H1 (cell line): ENCODE data around the gene AGT. TPM values are rescaled to one million over a fixed set of nuclear protein-coding genes. Genes with fewer than 3 reads are reported as not detected.

Source experiments
- CTCF ChIA-PET: fragments of 300-600 bp; sonication (Branson Sonifier 250); formaldehyde crosslinking; loops from one replicate; lab custom pipeline; 2021; ENCODE audit not compliant: partially characterized antibody; lab: Charles Lee
- POLR2A ChIA-PET: fragments of 300-600 bp; sonication (Branson Sonifier 250); formaldehyde crosslinking; loops from one replicate; lab custom pipeline; 2021; ENCODE audit warnings: inconsistent platforms; ENCODE audit not compliant: partially characterized antibody; lab: Charles Lee
- DNase-seq, 2 experiments: peaks; one replicate each; pipeline versions ENCODE4 v3.0.0 to v3.0.0-alpha.2; 2010 to 2022; ENCODE audit warnings: low spot score in 2 of 2, low read depth in 1 of 2, mixed read lengths in 1 of 2
- FAIRE-seq: peaks from 2 replicates; lab custom pipeline; 2011; peaks lifted over from hg19 to GRCh38; lab: Jason Lieb, UNC
- H2AFZ ChIP-seq: 2 replicates; pipeline ENCODE4 v1.8.1; 2012; ENCODE audit warnings: low read length, inconsistent platforms
- H2AK5ac ChIP-seq: 2 replicates; pipeline ENCODE4 v1.6.1; 2013; ENCODE audit warnings: low read depth, low read length
- H2BK120ac ChIP-seq: replicated peaks from 2 replicates; pipeline ENCODE3; 2013; ENCODE audit warnings: low read depth, low read length, inconsistent platforms
- H2BK12ac ChIP-seq: 2 replicates; pipeline ENCODE4 v1.6.1; 2013; ENCODE audit warnings: low read depth, low read length
- H2BK15ac ChIP-seq: 2 replicates; pipeline ENCODE4 v1.6.1; 2013; ENCODE audit warnings: low read length
- H2BK20ac ChIP-seq: 2 replicates; pipeline ENCODE4 v1.6.1; 2013; ENCODE audit warnings: low read length
- H2BK5ac ChIP-seq: 2 replicates; pipeline ENCODE4 v1.6.1; 2013; ENCODE audit warnings: low read depth, low read length
- H3K14ac ChIP-seq: 2 replicates; pipeline ENCODE4 v1.6.1; 2013; ENCODE audit warnings: inconsistent platforms; ENCODE audit not compliant: insufficient read length
- H3K18ac ChIP-seq: 2 replicates; pipeline ENCODE4 v1.6.1; 2013; ENCODE audit warnings: low read length; ENCODE audit errors: extremely low read depth
- H3K23ac ChIP-seq: 2 replicates; pipeline ENCODE4 v1.6.1; 2013; ENCODE audit warnings: inconsistent platforms; ENCODE audit not compliant: insufficient read length
- H3K23me2 ChIP-seq: 2 replicates; pipeline ENCODE4 v1.6.1; 2013; ENCODE audit warnings: low read depth, low read length
- H3K27ac ChIP-seq: 2 replicates; pipeline ENCODE4 v1.6.1; 2011; ENCODE audit warnings: low read depth, low read length, inconsistent platforms
- H3K27me3 ChIP-seq, 4 experiments: replicated peaks in 1 of 4; 1 replicate in 1 of 4; 2 replicates in 3 of 4; pipeline versions ENCODE4 v1.6.1 to v1.8.1; 2011 to 2013; ENCODE audit warnings: low read length in 3 of 4, mild to moderate bottlenecking in 3 of 4, inconsistent platforms in 2 of 4, mixed read lengths in 2 of 4, moderate library complexity in 1 of 4; ENCODE audit not compliant: control insufficient read depth in 3 of 4, insufficient read depth in 3 of 4; ENCODE audit errors: extremely low read depth in 1 of 4
- H3K36me3 ChIP-seq, 4 experiments: 2 replicates each; pipeline versions ENCODE4 v1.6.1 to v1.8.1; 2011 to 2013; ENCODE audit warnings: mild to moderate bottlenecking in 4 of 4, low read length in 3 of 4, moderate library complexity in 2 of 4, control low read depth in 1 of 4, inconsistent platforms in 1 of 4; ENCODE audit not compliant: insufficient read depth in 4 of 4, control insufficient read depth in 2 of 4
- H3K4ac ChIP-seq: replicated peaks from 2 replicates; pipeline ENCODE3; 2013; ENCODE audit warnings: low read length, low read depth, mixed read lengths, inconsistent platforms; ENCODE audit not compliant: insufficient read length
- H3K4me1 ChIP-seq, 4 experiments: replicated peaks in 1 of 4; 1 replicate in 1 of 4; 2 replicates in 3 of 4; pipeline versions ENCODE4 v1.6.1 to v1.8.1; 2011 to 2013; ENCODE audit warnings: low read length in 3 of 4, inconsistent platforms in 2 of 4, mixed read lengths in 1 of 4; ENCODE audit not compliant: insufficient read depth in 4 of 4, control insufficient read depth in 3 of 4
- H3K4me2 ChIP-seq, 2 experiments: 2 replicates each; pipeline versions ENCODE4 v1.6.1 to v1.8.1; 2011 to 2013; ENCODE audit warnings: low read depth in 2 of 2, low read length in 2 of 2, control low read depth in 1 of 2, inconsistent platforms in 1 of 2, mild to moderate bottlenecking in 1 of 2; ENCODE audit not compliant: insufficient read depth in 1 of 2
- H3K4me3 ChIP-seq, 4 experiments: fragments of 200-600, 300-600 bp in 1 of 4; sonication (generic), shearing (Covaris generic), sonication (Bioruptor Twin) in 1 of 4; 2 replicates each; pipeline versions ENCODE4 v1.5.1 to v1.8.1; 2011 to 2016; ENCODE audit warnings: low read length in 4 of 4, low read depth in 3 of 4, control low read depth in 2 of 4, inconsistent platforms in 2 of 4, mild to moderate bottlenecking in 2 of 4, mixed read lengths in 1 of 4, moderate library complexity in 1 of 4; ENCODE audit not compliant: insufficient read depth in 2 of 4; ENCODE audit errors: extremely low read depth in 1 of 4
- H3K56ac ChIP-seq: replicated peaks from 2 replicates; pipeline ENCODE3; 2013; ENCODE audit warnings: low read depth, mild to moderate bottlenecking, mixed read lengths, low read length, inconsistent platforms; ENCODE audit not compliant: insufficient read length
- H3K79me1 ChIP-seq: 2 replicates; pipeline ENCODE4 v1.6.1; 2013; ENCODE audit warnings: low read depth, low read length, control low read depth
- H3K79me2 ChIP-seq, 2 experiments: 2 replicates each; pipeline versions ENCODE4 v1.6.1 to v1.8.1; 2012 to 2013; ENCODE audit warnings: low read length in 2 of 2, mild to moderate bottlenecking in 2 of 2, inconsistent platforms in 1 of 2; ENCODE audit not compliant: insufficient read depth in 2 of 2, control insufficient read depth in 1 of 2
- H3K9ac ChIP-seq, 4 experiments: replicated peaks in 1 of 4; 1 replicate in 1 of 4; 2 replicates in 3 of 4; pipeline versions ENCODE4 v1.6.1 to v1.8.1; 2011 to 2013; ENCODE audit warnings: low read depth in 3 of 4, low read length in 3 of 4, control low read depth in 2 of 4, mild to moderate bottlenecking in 2 of 4, moderate library complexity in 2 of 4, inconsistent platforms in 1 of 4; ENCODE audit errors: extremely low read depth in 1 of 4
- H3K9me3 ChIP-seq, 2 experiments: 2 replicates each; pipeline versions ENCODE4 v1.6.1 to v1.8.1; 2012 to 2013; ENCODE audit warnings: mild to moderate bottlenecking in 2 of 2, moderate library complexity in 2 of 2, control low read depth in 1 of 2, inconsistent platforms in 1 of 2, low read depth in 1 of 2, low read length in 1 of 2, mixed read lengths in 1 of 2; ENCODE audit not compliant: insufficient read depth in 2 of 2
- H4K20me1 ChIP-seq, 2 experiments: replicated peaks in 1 of 2; 2 replicates each; pipeline versions ENCODE3 to v1.8.1; 2011 to 2013; ENCODE audit warnings: inconsistent platforms in 2 of 2, low read length in 2 of 2, mild to moderate bottlenecking in 1 of 2; ENCODE audit not compliant: insufficient read depth in 2 of 2, control insufficient read depth in 1 of 2
- H4K5ac ChIP-seq: 2 replicates; pipeline ENCODE4 v1.6.1; 2013; ENCODE audit warnings: low read length, low read depth, mixed read lengths, inconsistent platforms; ENCODE audit not compliant: insufficient read length
- H4K8ac ChIP-seq: 2 replicates; pipeline ENCODE4 v1.8.0; 2013; ENCODE audit warnings: mild to moderate bottlenecking, moderate library complexity, low read length, inconsistent platforms; ENCODE audit not compliant: insufficient read depth; ENCODE audit errors: extremely low read depth
- H4K91ac ChIP-seq: replicated peaks from 2 replicates; pipeline ENCODE3; 2013; ENCODE audit warnings: low read length, mixed read lengths, inconsistent platforms; ENCODE audit not compliant: insufficient read length
- CEBPB ChIP-seq: IDR thresholded peaks from 2 replicates; pipeline ENCODE4 v1.6.1; 2012; ENCODE audit warnings: low read depth, low read length
- MAFK ChIP-seq: IDR thresholded peaks from 2 replicates; pipeline ENCODE4 v1.6.1; 2012; ENCODE audit warnings: low read depth, mild to moderate bottlenecking, improper control_type of control experiment, low read length
- RBBP5 ChIP-seq: IDR thresholded peaks from 2 replicates; pipeline ENCODE4 v1.7.1; 2012; ENCODE audit warnings: low read depth, mild to moderate bottlenecking, inconsistent platforms, low read length, moderate library complexity, borderline replicate concordance
- WGBS, 2 experiments: shearing (Covaris generic) in 1 of 2; methylation state at CpG; one replicate each; pipeline versions ENCODE4 v1.1.6 to v1.1.7; 2013 to 2015; ENCODE audit warnings: low lambda C conversion rate in 2 of 2, mixed read lengths in 2 of 2, inconsistent platforms in 1 of 2, low coverage in 1 of 2, missing lambda C conversion rate in 1 of 2; ENCODE audit not compliant: insufficient replicate concordance in 2 of 2, insufficient coverage in 1 of 2, insufficient read length in 1 of 2; ENCODE audit errors: extremely low coverage in 1 of 2, missing lambda C conversion rate in 1 of 2; 5-methylcytosine and 5-hydroxymethylcytosine counted together
- polyA plus RNA-seq, 7 experiments: library from polyadenylated mRNA; depleted of rRNA in 3 of 7; stranded (reverse) in 5 of 7; unstranded in 2 of 7; fragments of >200 nt in 5 of 7; fragments of 200-250 nt in 2 of 7; gene quantifications; 1 replicate in 5 of 7; 2 replicates in 1 of 7; 4 replicates in 1 of 7; pipeline versions ENCODE4 v1.2.1 to v1.2.3, GENCODE V29; 2011 to 2013; ENCODE audit warnings: missing spikeins in 2 of 7, mixed read lengths in 2 of 7
- total RNA-seq: library from RNA; stranded (reverse); fragmentation: NEBNext Ultra II Directional; extraction: Animal tissue kit (Norgen Biotek cat#: 25700); gene quantifications from 2 replicates; pipeline ENCODE4 v1.2.1, GENCODE V29; 2021
- TF ChIP-seq, protein P1 (sequence below): IDR thresholded peaks from 2 replicates; pipeline ENCODE4 v1.6.1; 2012; ENCODE audit warnings: inconsistent platforms

Gene AGT
- total and polyA plus RNA-seq, 2 of the 8 experiments (the other 6 are each of a cell fraction or from before 2014, with no cell fraction given) = 0.20 TPM; not detected in 1

DNA sequence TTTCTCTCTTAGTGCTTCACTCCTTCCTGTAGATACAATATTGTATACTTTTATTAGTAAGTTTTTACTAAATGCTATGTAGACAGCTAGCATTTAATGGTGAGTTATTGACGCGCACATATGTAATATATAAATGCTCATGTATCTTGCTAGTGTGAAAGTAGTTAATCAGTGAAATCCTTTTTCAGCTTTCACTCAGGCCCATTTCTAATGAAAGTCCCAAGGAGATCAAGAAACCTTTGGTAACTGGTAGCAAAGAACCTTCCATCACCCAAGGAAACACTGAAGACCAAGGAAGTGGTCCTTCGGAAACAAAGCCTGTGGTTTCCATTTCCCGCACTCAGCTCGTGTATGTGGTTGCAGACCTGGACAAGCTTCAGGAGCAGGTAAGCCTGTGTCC is 27.2 kb downstream of the AGT start:
- Histone ChIP-seq H4K20me1 (peaks cover 0 to 3% of the 10 kb centered on the region in 2 experiments), H3K4me2 (no peak overlapping the region), H4K8ac (no peak overlapping the region), H3K27me3 (no peaks in the 10 kb centered on the region), H3K23ac (no peak overlapping the region), H3K4ac (no peak overlapping the region), H2BK120ac (no peak overlapping the region), H4K5ac (no peak overlapping the region), H3K23me2 (no peaks in the 10 kb centered on the region), H3K4me3 (no peak overlapping the region), H3K18ac (no peak overlapping the region), H2AFZ (no peak overlapping the region), H3K9me3 (no peaks in the 10 kb centered on the region), H3K79me1 (no peaks in the 10 kb centered on the region), H2AK5ac (no peak overlapping the region), H3K56ac (no peak overlapping the region), H3K4me1 (no peaks in the 10 kb centered on the region), H2BK15ac (no peak overlapping the region), H3K36me3 (peaks cover 26 to 81% (median 52%) of the 10 kb centered on the region in 4 experiments), H3K14ac (no peak overlapping the region), H2BK20ac (no peak overlapping the region), H3K79me2 (no peaks in the 10 kb centered on the region), H3K9ac (no peak overlapping the region), H3K27ac (no peak overlapping the region), H2BK5ac (no peak overlapping the region), H2BK12ac (no peak overlapping the region), H4K91ac (no peak overlapping the region)
- TF ChIP-seq, protein P1, sequence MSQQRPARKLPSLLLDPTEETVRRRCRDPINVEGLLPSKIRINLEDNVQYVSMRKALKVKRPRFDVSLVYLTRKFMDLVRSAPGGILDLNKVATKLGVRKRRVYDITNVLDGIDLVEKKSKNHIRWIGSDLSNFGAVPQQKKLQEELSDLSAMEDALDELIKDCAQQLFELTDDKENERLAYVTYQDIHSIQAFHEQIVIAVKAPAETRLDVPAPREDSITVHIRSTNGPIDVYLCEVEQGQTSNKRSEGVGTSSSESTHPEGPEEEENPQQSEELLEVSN = no peak
- TF ChIP-seq MAFK = no peak
- no peak for TF ChIP-seq CEBPB
- TF ChIP-seq RBBP5 = no peak
- CTCF ChIA-PET = interaction anchor here (0.7 to 3.3 kb wide), 8 partner anchors 8 to 321 kb away, joined by 3 to 11 read pairs (median 3); no protein-coding TSS in a partner anchor
- POLR2A ChIA-PET = no interaction called here
- DNase-seq (no peak), FAIRE-seq (no peak)
- 74% methylated on average over 5 of the region's 5 CpGs; no CpG with 5 or more reads in 1 of the 2 experiments for WGBS, 2 experiments
